Liver (tissue), 9 donors: ENCODE data around the gene IGF1R. TPM values are rescaled to one million over a fixed set of nuclear protein-coding genes. Genes with fewer than 3 reads are reported as not detected.

ENCODE experiments used
- DNase-seq: peaks from one replicate; pipeline ENCODE4 v3.0.0-alpha.2; 2017; ENCODE audit warnings: low spot score
- H3K27ac ChIP-seq, 2 donors: one replicate each; pipeline ENCODE4 v1.7.0; 2013; ENCODE audit warnings: inconsistent platforms in 2 of 2, low read length in 2 of 2, control low read depth in 1 of 2, low read depth in 1 of 2, mild to moderate bottlenecking in 1 of 2
- H3K27me3 ChIP-seq, 4 donors: one replicate each; pipeline versions ENCODE4 v1.6.1 to v1.7.0; 2013; ENCODE audit warnings: low read length in 3 of 4, inconsistent platforms in 1 of 4, mild to moderate bottlenecking in 1 of 4, moderate library complexity in 1 of 4; ENCODE audit not compliant: control insufficient read depth in 4 of 4, insufficient read depth in 4 of 4
- H3K36me3 ChIP-seq, 4 donors: one replicate each; pipeline versions ENCODE4 v1.6.1 to v1.7.0; 2013; ENCODE audit warnings: low read length in 3 of 4, mild to moderate bottlenecking in 3 of 4, low read depth in 1 of 4, moderate library complexity in 1 of 4; ENCODE audit not compliant: control insufficient read depth in 4 of 4, insufficient read depth in 3 of 4
- H3K4me1 ChIP-seq, 4 donors: one replicate each; pipeline versions ENCODE4 v1.6.1 to v1.7.0; 2013; ENCODE audit warnings: low read length in 3 of 4, mild to moderate bottlenecking in 3 of 4, moderate library complexity in 1 of 4; ENCODE audit not compliant: control insufficient read depth in 4 of 4, insufficient read depth in 4 of 4
- H3K4me3 ChIP-seq, 3 donors: one replicate each; pipeline versions ENCODE4 v1.6.1 to v1.7.0; 2013; ENCODE audit warnings: low read length in 3 of 3, control low read depth in 1 of 3, low read depth in 1 of 3, mild to moderate bottlenecking in 1 of 3
- H3K9ac ChIP-seq, 2 donors: one replicate each; pipeline ENCODE4 v1.7.0; 2013; ENCODE audit warnings: low read length in 2 of 2, mild to moderate bottlenecking in 2 of 2, moderate library complexity in 2 of 2, control low read depth in 1 of 2, low read depth in 1 of 2
- H3K9me3 ChIP-seq, 4 donors: one replicate each; pipeline versions ENCODE4 v1.6.1 to v1.7.0; 2013; ENCODE audit warnings: low read length in 3 of 4; ENCODE audit not compliant: control insufficient read depth in 4 of 4
- EGR1 ChIP-seq, 2 donors: IDR thresholded peaks; 2 replicates each; pipeline ENCODE4 v1.6.1; 2016 to 2018; ENCODE audit warnings: antibody characterized with exemption in 2 of 2, low read depth in 2 of 2
- FOXA1 ChIP-seq: IDR thresholded peaks from 2 replicates; pipeline ENCODE4 v1.6.1; 2016; ENCODE audit warnings: antibody characterized with exemption
- FOXA2 ChIP-seq: IDR thresholded peaks from 2 replicates; pipeline ENCODE4 v1.6.1; 2016; ENCODE audit warnings: antibody characterized with exemption
- GABPA ChIP-seq, 2 donors: IDR thresholded peaks in 1 of 2; conservative IDR thresholded peaks in 1 of 2; 2 replicates each; pipeline ENCODE4 v1.6.1; 2016; ENCODE audit warnings: antibody characterized with exemption in 2 of 2, mild to moderate bottlenecking in 1 of 2, moderate library complexity in 1 of 2
- HNF4A ChIP-seq, 2 donors: conservative IDR thresholded peaks; 2 replicates each; pipeline ENCODE4 v1.6.1; 2016; ENCODE audit warnings: antibody characterized with exemption in 2 of 2, mild to moderate bottlenecking in 2 of 2
- HNF4G ChIP-seq: IDR thresholded peaks from 2 replicates; pipeline ENCODE4 v1.6.1; 2016; ENCODE audit warnings: antibody characterized with exemption
- NR2F2 ChIP-seq: IDR thresholded peaks from 2 replicates; pipeline ENCODE4 v1.6.1; 2016; ENCODE audit warnings: antibody characterized with exemption
- RAD21 ChIP-seq, 2 donors: IDR thresholded peaks; 2 replicates each; pipeline ENCODE4 v1.6.1; 2016; ENCODE audit warnings: antibody characterized with exemption in 2 of 2, mild to moderate bottlenecking in 2 of 2
- SP1 ChIP-seq: IDR thresholded peaks from 2 replicates; pipeline ENCODE4 v1.6.1; 2018; ENCODE audit warnings: antibody characterized with exemption, mild to moderate bottlenecking
- TAF1 ChIP-seq: conservative IDR thresholded peaks from 2 replicates; pipeline ENCODE4 v1.6.1; 2016; ENCODE audit warnings: antibody characterized with exemption, mild to moderate bottlenecking
- whole genome bisulfite sequencing: extraction: QIAGEN DNeasy Blood & Tissue Kit; methylation state at CpG from one replicate; pipeline ENCODE4 v1.1.7; 2013; 5-methylcytosine and 5-hydroxymethylcytosine counted together
- polyA plus RNA-seq, 2 donors: library from polyadenylated mRNA; stranded (reverse) in 1 of 2; unstranded in 1 of 2; fragments of 200-250 nt in 1 of 2; fragments of >200 nt in 1 of 2; fragmentation: Nextera tagmentation in 1 of 2; extraction: Ambion mirVana in 1 of 2; gene quantifications; one replicate each; pipeline versions ENCODE4 v1.2.1 to v1.2.3, GENCODE V29; 2013 to 2015
- total RNA-seq, 2 donors: library from RNA; depleted of rRNA; stranded (reverse); fragments of >200 nt; gene quantifications; one replicate each; pipeline ENCODE4 v1.2.3, GENCODE V29; 2014
- TF ChIP-seq, protein P1 (sequence below): IDR thresholded peaks from 2 replicates; pipeline ENCODE4 v1.6.1; 2016; ENCODE audit warnings: antibody characterized with exemption
- TF ChIP-seq, protein P2 (sequence below): fragments of 150-350 bp; IDR thresholded peaks from 2 replicates; pipeline ENCODE4 v1.5.1; 2017; ENCODE audit warnings: improper control_type of control experiment, low read depth, low read length; ENCODE audit not compliant: missing input control
- TF ChIP-seq, protein P3 (sequence below): IDR thresholded peaks from 2 replicates; pipeline ENCODE4 v1.6.1; 2016; ENCODE audit warnings: antibody characterized with exemption
- TF ChIP-seq, protein P4 (sequence below): IDR thresholded peaks from 2 replicates; pipeline ENCODE4 v1.6.1; 2016; ENCODE audit warnings: antibody characterized with exemption, mild to moderate bottlenecking
- TF ChIP-seq, protein P5 (sequence below): IDR thresholded peaks from 2 replicates; pipeline ENCODE4 v1.6.1; 2016; ENCODE audit warnings: antibody characterized with exemption
- donor health status: healthy.
- donor health status: healthy.
- donor health status: healthy.
- donor health status: healthy.
- donor health status: healthy.

IGF1R gene
- total and polyA plus RNA-seq, 4 donors = 0.69 to 10.3 (median 3.2) TPM

DNA sequence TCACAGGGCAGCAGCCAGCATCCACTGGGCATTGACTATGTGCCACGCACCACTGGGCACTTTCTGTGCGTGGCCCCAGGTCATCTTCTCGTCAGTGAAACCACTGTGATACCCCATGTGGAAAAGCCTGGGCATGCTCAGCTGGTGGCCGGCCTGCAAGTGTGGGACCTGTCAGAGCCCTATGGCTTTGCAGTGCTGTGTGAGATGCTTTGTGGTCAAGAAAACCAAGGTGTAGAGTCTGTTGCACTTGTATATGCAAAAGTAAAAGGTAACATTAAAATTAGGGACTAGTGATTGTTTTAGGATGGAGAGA lies 289.7 kb downstream of the IGF1R start:
- H3K9ac ChIP-seq = no peak overlapping the region
- no peak overlapping the region for H3K27ac ChIP-seq
- H3K4me3 ChIP-seq = no peak overlapping the region
- 89% methylated on average over 4 of the region's 4 CpGs for WGBS
- no peaks in the 10 kb centered on the region for H3K9me3 ChIP-seq
- TF ChIP-seq SP1 (no peak), RAD21 (IDR thresholded peaks at IDR 0.05) (no peak), TAF1 (no peak), FOXA2 (no peak), NR2F2 (no peak), HNF4G (no peak)
- TF ChIP-seq, protein P1, sequence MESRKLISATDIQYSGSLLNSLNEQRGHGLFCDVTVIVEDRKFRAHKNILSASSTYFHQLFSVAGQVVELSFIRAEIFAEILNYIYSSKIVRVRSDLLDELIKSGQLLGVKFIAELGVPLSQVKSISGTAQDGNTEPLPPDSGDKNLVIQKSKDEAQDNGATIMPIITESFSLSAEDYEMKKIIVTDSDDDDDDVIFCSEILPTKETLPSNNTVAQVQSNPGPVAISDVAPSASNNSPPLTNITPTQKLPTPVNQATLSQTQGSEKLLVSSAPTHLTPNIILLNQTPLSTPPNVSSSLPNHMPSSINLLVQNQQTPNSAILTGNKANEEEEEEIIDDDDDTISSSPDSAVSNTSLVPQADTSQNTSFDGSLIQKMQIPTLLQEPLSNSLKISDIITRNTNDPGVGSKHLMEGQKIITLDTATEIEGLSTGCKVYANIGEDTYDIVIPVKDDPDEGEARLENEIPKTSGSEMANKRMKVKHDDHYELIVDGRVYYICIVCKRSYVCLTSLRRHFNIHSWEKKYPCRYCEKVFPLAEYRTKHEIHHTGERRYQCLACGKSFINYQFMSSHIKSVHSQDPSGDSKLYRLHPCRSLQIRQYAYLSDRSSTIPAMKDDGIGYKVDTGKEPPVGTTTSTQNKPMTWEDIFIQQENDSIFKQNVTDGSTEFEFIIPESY = no peak
- TF ChIP-seq, protein P2, sequence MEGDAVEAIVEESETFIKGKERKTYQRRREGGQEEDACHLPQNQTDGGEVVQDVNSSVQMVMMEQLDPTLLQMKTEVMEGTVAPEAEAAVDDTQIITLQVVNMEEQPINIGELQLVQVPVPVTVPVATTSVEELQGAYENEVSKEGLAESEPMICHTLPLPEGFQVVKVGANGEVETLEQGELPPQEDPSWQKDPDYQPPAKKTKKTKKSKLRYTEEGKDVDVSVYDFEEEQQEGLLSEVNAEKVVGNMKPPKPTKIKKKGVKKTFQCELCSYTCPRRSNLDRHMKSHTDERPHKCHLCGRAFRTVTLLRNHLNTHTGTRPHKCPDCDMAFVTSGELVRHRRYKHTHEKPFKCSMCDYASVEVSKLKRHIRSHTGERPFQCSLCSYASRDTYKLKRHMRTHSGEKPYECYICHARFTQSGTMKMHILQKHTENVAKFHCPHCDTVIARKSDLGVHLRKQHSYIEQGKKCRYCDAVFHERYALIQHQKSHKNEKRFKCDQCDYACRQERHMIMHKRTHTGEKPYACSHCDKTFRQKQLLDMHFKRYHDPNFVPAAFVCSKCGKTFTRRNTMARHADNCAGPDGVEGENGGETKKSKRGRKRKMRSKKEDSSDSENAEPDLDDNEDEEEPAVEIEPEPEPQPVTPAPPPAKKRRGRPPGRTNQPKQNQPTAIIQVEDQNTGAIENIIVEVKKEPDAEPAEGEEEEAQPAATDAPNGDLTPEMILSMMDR = no peak
- TF ChIP-seq, protein P3, sequence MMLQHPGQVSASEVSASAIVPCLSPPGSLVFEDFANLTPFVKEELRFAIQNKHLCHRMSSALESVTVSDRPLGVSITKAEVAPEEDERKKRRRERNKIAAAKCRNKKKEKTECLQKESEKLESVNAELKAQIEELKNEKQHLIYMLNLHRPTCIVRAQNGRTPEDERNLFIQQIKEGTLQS = no peak
- TF ChIP-seq, protein P4, sequence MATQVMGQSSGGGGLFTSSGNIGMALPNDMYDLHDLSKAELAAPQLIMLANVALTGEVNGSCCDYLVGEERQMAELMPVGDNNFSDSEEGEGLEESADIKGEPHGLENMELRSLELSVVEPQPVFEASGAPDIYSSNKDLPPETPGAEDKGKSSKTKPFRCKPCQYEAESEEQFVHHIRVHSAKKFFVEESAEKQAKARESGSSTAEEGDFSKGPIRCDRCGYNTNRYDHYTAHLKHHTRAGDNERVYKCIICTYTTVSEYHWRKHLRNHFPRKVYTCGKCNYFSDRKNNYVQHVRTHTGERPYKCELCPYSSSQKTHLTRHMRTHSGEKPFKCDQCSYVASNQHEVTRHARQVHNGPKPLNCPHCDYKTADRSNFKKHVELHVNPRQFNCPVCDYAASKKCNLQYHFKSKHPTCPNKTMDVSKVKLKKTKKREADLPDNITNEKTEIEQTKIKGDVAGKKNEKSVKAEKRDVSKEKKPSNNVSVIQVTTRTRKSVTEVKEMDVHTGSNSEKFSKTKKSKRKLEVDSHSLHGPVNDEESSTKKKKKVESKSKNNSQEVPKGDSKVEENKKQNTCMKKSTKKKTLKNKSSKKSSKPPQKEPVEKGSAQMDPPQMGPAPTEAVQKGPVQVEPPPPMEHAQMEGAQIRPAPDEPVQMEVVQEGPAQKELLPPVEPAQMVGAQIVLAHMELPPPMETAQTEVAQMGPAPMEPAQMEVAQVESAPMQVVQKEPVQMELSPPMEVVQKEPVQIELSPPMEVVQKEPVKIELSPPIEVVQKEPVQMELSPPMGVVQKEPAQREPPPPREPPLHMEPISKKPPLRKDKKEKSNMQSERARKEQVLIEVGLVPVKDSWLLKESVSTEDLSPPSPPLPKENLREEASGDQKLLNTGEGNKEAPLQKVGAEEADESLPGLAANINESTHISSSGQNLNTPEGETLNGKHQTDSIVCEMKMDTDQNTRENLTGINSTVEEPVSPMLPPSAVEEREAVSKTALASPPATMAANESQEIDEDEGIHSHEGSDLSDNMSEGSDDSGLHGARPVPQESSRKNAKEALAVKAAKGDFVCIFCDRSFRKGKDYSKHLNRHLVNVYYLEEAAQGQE = no peak
- no peak for DNase-seq
- H3K4me1 ChIP-seq = no peaks in the 10 kb centered on the region
- no peaks in the 10 kb centered on the region for H3K27me3 ChIP-seq
- peaks cover 0 to 4% (median 2%) of the 10 kb centered on the region in 4 donors for H3K36me3 ChIP-seq

DNA sequence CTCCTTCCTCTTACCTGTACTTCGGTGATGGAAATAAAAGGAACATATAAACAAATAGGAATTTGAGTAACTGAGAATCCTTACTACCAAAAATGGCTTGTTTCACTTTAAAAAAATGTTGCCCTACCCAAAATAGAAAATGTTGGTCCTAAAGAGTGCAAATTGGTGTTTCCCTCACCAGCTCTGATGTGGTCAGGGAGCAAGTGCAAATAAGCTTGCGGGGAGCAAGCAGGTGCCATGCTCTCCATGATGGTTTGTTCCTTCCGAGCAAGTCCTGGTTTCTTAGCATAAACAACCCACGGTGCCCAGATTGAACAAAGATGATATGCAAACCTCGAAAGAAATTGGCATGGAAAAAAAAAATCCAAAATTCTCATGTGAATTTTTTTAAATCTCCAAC lies 290.5 kb downstream of the IGF1R start:
- DNase-seq = no peak
- H3K4me3 ChIP-seq = no peak overlapping the region
- WGBS = 92% methylated on average over 5 of the region's 5 CpGs
- TF ChIP-seq EGR1 (IDR thresholded peaks at IDR 0.05; ENCODE audit: low read depth in 2 of 2) (no peak), FOXA1 (no peak), TAF1 (no peak), HNF4G (no peak), SP1 (no peak), FOXA2 (no peak), GABPA (IDR thresholded peaks at IDR 0.05 in 1 of 2, conservative IDR thresholded peaks at IDR 0.05 in 1 of 2) (no peak), HNF4A (conservative IDR thresholded peaks at IDR 0.05) (no peak)
- TF ChIP-seq, protein P2 = no peak
- TF ChIP-seq, protein P1 = no peak
- TF ChIP-seq, protein P4 = no peak
- TF ChIP-seq, protein P5, sequence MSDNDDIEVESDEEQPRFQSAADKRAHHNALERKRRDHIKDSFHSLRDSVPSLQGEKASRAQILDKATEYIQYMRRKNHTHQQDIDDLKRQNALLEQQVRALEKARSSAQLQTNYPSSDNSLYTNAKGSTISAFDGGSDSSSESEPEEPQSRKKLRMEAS = no peak

More for the DNA sequence above, 290.5 kb downstream of the IGF1R start:
- H3K36me3 ChIP-seq = peaks cover 0 to 4% (median 2%) of the 10 kb centered on the region in 4 donors
- no peak overlapping the region for H3K27ac ChIP-seq
- no peaks in the 10 kb centered on the region for H3K9me3 ChIP-seq
- no peak overlapping the region for H3K9ac ChIP-seq
- no peaks in the 10 kb centered on the region for H3K4me1 ChIP-seq
- H3K27me3 ChIP-seq = no peaks in the 10 kb centered on the region
